Progenitor cell of endocrine pancreas (in vitro differentiated cells): ENCODE measurements around the gene FLVCR1. TPM values are rescaled to one million over a fixed set of nuclear protein-coding genes. Genes with fewer than 3 reads are reported as not detected.
"Not testable (repeated sequence)": the region's sequence is repeated elsewhere in the genome, so short reads cannot be mapped to it uniquely, and the experiment has no call there.

Experiments
- DNase-seq: peaks from one replicate; pipeline ENCODE4 v3.0.0; 2021; ENCODE audit warnings: low spot score; ENCODE audit not compliant: unreplicated experiment
- H3K27ac Mint-ChIP-seq: 2 replicates; pipeline ENCODE4 v1.8.0; 2021; ENCODE audit warnings: mild to moderate bottlenecking, moderate library complexity, mixed read lengths
- H3K27me3 Mint-ChIP-seq: 2 replicates; pipeline ENCODE4 v1.8.0; 2021; ENCODE audit warnings: mixed read lengths
- H3K36me3 Mint-ChIP-seq: 2 replicates; pipeline ENCODE4 v1.8.0; 2022; ENCODE audit warnings: mixed read lengths; ENCODE audit not compliant: insufficient read depth
- H3K4me1 Mint-ChIP-seq: 2 replicates; pipeline ENCODE4 v1.8.0; 2021; ENCODE audit warnings: low read depth, mixed read lengths
- H3K4me3 Mint-ChIP-seq: 2 replicates; pipeline ENCODE4 v1.8.0; 2021; ENCODE audit warnings: low read depth, mild to moderate bottlenecking, moderate library complexity, mixed read lengths
- H3K9me3 Mint-ChIP-seq: 2 replicates; pipeline ENCODE4 v1.8.0; 2021; ENCODE audit warnings: low read depth, mixed read lengths
- CTCF ChIP-seq: fragments of 200-600 bp; sonication (generic); IDR thresholded peaks from one replicate; pipeline ENCODE4 v1.5.0; 2021; ENCODE audit warnings: antibody characterized with exemption, mild to moderate bottlenecking; ENCODE audit not compliant: unreplicated experiment
- total RNA-seq: library from RNA; stranded (reverse); gene quantifications from 2 replicates; pipeline ENCODE4 v1.2.1, GENCODE V29; 2021

The FLVCR1 gene
- total RNA-seq, 1 donor from 2014 or later = 31.4 TPM

- no peak for DNase-seq
- no peaks in the 10 kb centered on the region for H3K27me3 Mint-ChIP-seq
- no peaks in the 10 kb centered on the region for H3K9me3 Mint-ChIP-seq
- no peak overlapping the region for H3K27ac Mint-ChIP-seq
- H3K36me3 Mint-ChIP-seq = peaks cover 4% of the 10 kb centered on the region
- TF ChIP-seq CTCF = no peak
- no peak overlapping the region for H3K4me3 Mint-ChIP-seq
- no peaks in the 10 kb centered on the region for H3K4me1 Mint-ChIP-seq
Measured at GRCh38 chr1:212853658-212854057, 4.4 kb upstream of the FLVCR1 start.

- Mint-ChIP-seq H3K27ac (peak overlapping the region; percentile 45), H3K4me3 (no peak overlapping the region)
Measured at GRCh38 chr1:212856755-212857154, 1.3 kb upstream of the FLVCR1 start.

GRCh38 chr1:212858461-212859265 is 588 bp downstream of the FLVCR1 start:
- no peak for TF ChIP-seq CTCF
- H3K27ac Mint-ChIP-seq = peak overlapping the region; percentile 98
- peaks cover 3% of the 10 kb centered on the region for H3K4me1 Mint-ChIP-seq
- H3K27me3 Mint-ChIP-seq = no peaks in the 10 kb centered on the region
- no peak overlapping the region for H3K4me3 Mint-ChIP-seq
- H3K36me3 Mint-ChIP-seq = peaks cover 1% of the 10 kb centered on the region
- H3K9me3 Mint-ChIP-seq = no peaks in the 10 kb centered on the region
- DNase-seq = peak; percentile 30

More at GRCh38 chr1:212856755-212857154, 1.3 kb upstream of the FLVCR1 start:
- Mint-ChIP-seq H3K27me3 (no peaks in the 10 kb centered on the region), H3K36me3 (peaks cover 4% of the 10 kb centered on the region), H3K9me3 (no peaks in the 10 kb centered on the region), H3K4me1 (peaks cover 3% of the 10 kb centered on the region)
- DNase-seq = no peak
- TF ChIP-seq CTCF = no peak

DNA sequence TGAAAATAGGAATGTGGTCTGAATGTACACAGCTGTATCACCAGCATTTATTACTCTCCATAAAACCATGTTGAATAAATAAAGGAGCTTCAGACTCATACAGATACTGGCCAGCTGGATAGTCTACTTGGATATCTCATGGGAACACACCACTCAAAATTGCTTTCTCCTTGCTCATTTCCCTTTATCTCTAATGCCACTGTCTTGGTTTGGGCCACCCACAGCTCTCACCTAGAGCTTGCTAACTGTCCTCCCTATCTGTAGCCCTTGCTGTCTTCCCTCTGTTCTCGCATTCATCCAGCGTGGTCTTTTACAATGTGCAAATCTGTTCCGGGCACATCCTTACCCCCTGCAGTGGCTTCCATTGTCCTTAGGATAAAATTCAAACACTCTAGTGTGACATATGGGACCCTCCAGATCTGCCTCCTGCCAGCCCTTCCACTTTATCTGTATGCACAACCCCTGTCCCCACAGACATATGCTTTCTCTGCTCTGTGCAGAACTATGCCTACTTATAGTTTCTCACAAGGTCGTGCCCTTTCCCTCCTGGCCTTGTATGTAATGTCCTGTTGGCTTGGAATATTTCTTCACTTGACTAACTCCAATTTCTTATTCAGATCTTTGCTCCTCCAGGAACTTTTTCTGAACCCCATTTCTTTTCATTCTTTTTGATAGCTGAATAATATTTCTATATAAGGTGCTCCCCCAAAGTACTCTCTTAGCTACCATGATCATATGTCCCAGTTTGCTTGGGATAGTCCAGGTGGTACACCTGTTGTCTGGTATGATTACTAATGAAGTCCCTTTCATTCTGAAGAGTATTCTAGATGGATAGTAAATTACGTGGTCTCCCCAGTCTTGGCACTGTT is 2.9 kb downstream of the FLVCR1 start:
- Mint-ChIP-seq H3K27me3 (no peaks in the 10 kb centered on the region), H3K9me3 (no peaks in the 10 kb centered on the region), H3K27ac (no peak overlapping the region), H3K4me3 (no peak overlapping the region), H3K36me3 (peaks cover 7% of the 10 kb centered on the region), H3K4me1 (peaks cover 3% of the 10 kb centered on the region)
- no peak for DNase-seq
- TF ChIP-seq CTCF = no peak

DNA sequence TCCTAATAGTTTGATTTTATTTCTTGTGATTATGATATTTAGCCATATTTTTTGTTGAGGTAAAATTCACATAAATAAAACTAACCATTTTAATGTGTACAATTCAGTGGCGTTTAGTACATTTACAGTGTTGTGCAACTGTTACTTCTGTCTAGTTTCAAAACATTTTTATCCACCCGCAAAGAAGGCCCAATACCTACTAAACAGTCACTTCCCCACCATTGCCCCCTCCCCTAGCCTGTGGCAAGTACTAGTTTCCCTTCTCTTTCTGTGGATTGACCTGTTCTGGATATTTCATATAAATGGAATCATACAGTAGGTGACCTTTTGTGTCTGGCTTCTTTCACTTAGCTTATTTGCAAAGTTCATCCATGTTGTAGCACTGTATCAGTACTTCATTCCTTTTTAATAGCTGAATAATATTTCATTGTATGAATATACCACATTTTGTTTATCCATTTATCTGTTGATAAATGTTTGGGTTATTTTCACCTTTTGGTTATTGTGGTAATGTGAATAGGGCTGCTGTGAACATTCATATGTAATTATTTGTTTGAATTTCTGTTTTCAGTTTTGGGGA is 4.1 kb downstream of the FLVCR1 start:
- no peaks in the 10 kb centered on the region for H3K9me3 Mint-ChIP-seq
- no peaks in the 10 kb centered on the region for H3K27me3 Mint-ChIP-seq
- no peak for TF ChIP-seq CTCF
- H3K4me3 Mint-ChIP-seq = no peak overlapping the region
- no peak for DNase-seq
- no peak overlapping the region for H3K27ac Mint-ChIP-seq
- peaks cover 14% of the 10 kb centered on the region for H3K36me3 Mint-ChIP-seq
- peaks cover 3% of the 10 kb centered on the region for H3K4me1 Mint-ChIP-seq

DNA sequence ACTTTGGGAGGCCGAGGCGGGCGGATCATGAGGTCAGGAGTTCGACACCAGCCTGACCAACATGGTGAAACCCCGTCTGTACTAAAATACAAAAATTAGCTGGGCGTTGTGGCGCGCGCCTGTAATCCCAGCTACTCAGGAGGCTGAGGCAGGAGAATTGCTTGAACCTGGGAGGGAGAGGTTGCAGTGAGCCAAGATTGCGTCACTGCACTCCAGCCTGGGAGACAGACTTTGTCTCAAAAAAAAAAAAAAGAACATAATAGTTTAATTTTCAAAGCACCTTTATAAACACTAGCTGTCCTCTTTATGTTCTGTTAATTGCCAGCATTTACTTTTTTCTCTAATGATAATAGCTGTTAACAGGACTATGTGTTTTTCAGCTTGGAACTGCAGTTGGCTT is 5.3 kb downstream of the FLVCR1 start:
- not testable (repeated sequence) for H3K27me3 Mint-ChIP-seq, H3K4me3 Mint-ChIP-seq, H3K4me1 Mint-ChIP-seq, H3K27ac Mint-ChIP-seq, DNase-seq, H3K9me3 Mint-ChIP-seq
- peaks cover 15% of the 10 kb centered on the region for H3K36me3 Mint-ChIP-seq
